Caki2 (cell line): ENCODE data around the gene ANKRD28. TPM values are rescaled to one million over a fixed set of nuclear protein-coding genes. Genes with fewer than 3 reads are reported as not detected.
A peak's percentile ranks its signal among the peaks of the same experiment; 100 is the strongest.
"Not testable (repeated sequence)": the region's sequence is repeated elsewhere in the genome, so short reads cannot be mapped to it uniquely, and the experiment has no call there.

Experiments
- DNase-seq: peaks from one replicate; pipeline ENCODE4 v3.0.0-alpha.2; 2015; ENCODE audit warnings: low read depth
- in situ Hi-C: cut with HindIII; loops from 2 replicates; pipeline ENCODE4 v1.10.0; 2016; ENCODE audit warnings: low sequenced_read_pairs, low pct_unique_long_range_greater_than_20kb, mixed read lengths
- total RNA-seq: library from RNA; depleted of rRNA; stranded (reverse); fragments of >200 nt; shearing (Covaris generic); gene quantifications from 2 replicates; pipeline ENCODE4 v1.2.3, GENCODE V29; 2014; ENCODE audit warnings: low replicate concordance

Gene ANKRD28
- total RNA-seq, 1 experiment from 2014 or later, result 41.5 TPM

DNA sequence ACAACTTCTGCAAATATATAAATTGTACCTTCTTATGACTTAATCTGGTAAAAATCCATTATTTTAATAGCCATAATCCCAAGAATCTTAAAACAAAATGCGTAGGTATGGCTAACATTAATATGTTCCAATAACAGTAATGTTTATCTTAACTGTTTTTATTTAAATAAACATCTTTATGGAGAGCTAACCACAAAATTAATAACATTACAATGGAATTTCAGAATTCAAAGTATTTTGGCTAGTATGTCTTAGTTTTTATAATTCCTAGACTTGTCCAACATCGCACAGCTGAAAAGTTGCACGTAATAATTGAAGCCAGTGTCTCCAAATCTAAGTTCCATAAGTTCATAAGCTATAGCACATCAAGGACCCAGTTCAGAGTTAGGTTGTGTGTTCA lies 47.6 kb downstream of the ANKRD28 start:
- no peak for DNase-seq

DNA sequence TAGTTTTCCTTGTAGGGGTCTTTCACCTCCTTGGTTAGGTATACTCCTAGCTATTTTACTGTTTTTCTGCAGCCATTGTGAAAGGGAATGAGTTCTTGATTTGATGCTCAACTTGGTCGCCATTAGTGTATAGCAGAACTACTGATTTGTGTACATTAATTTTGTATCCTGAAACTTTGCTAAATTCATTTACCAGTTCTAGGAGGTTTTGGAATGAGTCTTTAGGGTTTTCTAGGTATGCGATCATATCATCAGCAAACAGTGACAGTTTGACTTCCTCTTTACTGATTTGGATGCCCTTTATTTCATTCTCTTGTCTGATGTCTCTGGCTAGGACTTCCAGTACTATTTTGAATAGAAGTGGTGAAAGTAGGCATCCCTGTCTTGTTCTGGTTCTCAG lies 51.9 kb downstream of the ANKRD28 start:
- in situ Hi-C loops, DNase-seq: not testable (repeated sequence)

More for the DNA sequence above, 47.6 kb downstream of the ANKRD28 start:
- in situ Hi-C loops, result no loop called here

DNA sequence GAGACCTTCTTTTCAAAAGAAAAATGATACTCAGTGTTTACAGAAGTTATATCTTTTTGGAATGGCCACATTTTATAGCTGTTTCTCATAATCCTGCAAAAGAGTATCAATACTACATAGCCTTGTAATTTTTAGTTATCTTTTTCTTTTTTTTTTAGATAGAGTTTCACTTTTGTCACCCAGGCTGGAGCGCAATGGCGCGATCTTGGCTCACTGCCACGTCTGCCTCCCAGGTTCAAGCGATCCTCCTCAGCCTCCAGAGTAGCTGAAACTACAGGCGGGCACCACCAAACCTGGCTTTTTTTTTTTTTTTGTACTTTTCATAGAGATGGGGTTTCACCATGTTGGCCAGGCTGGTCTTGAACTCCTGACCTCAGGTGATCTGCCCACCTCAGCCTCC lies 53.6 kb downstream of the ANKRD28 start:
- in situ Hi-C loops, result no loop called here
- no peak for DNase-seq

DNA sequence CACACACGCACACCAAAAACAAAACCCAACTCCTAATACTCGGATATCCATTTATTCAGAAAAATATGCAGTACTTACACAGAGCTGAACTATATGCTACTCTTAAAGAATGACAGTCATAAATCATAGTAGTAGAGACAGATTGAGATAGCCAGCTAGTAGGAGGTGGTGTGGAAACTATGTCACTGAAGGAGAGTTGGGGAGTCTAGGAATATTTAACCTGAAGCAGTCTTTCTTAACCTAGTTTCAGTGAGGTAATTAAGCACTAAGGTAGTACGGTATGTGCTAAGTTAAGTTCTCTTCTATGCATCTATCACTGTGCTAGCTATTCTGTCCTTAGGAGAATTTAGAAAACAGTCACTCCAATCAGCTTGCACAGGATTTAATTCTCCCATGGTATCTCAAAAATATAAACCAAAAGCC lies 54.2 kb downstream of the ANKRD28 start:
- in situ Hi-C loops, result no loop called here
- DNase-seq, result no peak

DNA sequence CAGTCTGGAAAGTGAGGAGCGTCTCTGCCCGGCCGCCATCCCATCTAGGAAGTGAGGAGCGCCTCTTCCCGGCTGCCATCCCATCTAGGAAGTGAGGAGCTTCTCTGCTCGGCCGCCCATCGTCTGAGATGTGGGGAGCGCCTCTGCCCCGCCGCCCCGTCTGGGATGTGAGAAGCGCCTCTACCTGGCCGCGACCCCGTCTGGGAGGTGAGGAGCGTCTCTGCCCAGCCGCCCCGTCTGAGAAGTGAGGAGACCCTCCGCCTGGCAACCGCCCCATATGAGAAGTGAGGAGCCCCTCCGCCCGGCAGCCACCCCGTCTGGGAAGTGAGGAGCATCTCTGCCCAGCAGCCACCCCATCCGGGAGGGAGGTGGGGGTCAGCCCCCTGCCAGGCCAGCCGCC lies 55.5 kb downstream of the ANKRD28 start:
- DNase-seq, in situ Hi-C loops: not testable (repeated sequence)

DNA sequence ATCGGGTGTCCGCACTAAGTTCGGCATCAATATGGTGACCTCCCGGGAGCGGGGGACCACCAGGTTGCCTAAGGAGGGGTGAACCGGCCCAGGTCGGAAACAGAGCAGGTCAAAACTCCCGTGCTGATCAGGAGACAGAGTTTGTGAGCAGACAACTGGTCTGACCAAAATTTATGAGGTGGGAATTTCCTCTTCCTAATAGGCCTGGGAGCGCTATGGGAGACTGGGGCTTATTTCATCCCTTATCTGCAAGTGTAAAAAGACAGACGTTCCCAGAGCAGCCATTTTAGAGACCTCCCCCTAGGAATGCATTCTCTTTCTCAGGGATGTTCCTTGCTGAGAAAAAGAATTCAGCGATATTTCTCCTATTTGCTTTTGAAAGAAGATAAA lies 59.2 kb downstream of the ANKRD28 start:
- DNase-seq, in situ Hi-C loops: not testable (repeated sequence)

DNA sequence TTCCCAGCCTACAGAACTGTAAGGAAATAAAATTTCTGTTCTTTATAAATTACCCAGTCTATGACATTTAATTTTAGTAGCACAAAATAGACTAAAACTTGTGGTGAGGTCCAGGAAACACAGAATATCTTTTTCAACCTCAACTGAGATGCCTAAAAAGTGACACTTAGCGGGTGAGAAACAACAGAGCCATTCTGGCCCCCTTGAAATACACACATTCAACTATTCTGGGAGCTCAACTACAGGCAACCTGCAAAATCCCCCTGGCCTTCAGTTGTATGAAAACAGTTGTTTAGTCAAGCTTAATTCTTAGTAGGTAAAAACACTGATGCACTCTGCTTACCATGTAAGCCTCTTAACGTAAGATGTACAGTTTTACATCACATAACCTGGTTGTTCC lies 66.8 kb downstream of the ANKRD28 start:
- no peak for DNase-seq
- in situ Hi-C loops, result no loop called here

DNA sequence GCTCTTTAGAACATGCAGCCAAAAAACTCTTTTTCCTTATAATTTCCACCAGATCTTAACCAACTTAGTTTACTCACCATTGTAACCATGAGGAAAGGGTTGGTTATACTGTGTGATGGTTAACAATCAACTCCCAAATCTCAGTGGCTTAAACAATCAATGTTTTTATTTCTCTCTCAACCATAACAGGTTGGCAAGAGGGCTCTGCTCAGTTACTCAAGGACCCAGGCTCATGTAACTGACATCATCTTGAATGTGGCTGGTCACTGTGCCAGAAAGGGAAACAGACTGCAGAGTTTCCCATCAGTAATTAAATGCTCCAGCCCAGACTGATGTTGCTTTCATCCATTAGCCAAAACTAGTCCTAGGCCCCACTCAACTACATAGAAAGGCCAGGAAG lies 69.0 kb downstream of the ANKRD28 start:
- in situ Hi-C loops, result no loop called here
- peak; percentile 78 for DNase-seq

DNA sequence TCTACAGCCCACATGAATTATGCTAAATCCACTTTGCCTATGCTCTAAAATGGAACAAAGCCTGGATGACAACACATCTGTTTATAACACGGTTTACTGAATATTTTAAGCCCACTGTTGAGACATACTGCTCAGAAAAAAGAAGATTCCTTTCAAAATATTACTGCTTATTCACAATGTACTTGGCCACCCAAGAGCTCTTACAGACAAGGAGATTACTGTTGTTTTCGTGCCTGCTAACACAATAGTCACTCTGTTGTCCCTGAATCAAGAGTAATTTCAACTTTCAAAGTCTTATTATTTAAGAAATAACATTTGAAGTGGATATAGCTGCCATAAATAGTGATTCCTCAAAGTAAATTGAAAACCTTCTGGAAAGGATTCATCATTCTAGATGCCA lies 70.9 kb downstream of the ANKRD28 start:
- no peak for DNase-seq
- in situ Hi-C loops, result no loop called here

DNA sequence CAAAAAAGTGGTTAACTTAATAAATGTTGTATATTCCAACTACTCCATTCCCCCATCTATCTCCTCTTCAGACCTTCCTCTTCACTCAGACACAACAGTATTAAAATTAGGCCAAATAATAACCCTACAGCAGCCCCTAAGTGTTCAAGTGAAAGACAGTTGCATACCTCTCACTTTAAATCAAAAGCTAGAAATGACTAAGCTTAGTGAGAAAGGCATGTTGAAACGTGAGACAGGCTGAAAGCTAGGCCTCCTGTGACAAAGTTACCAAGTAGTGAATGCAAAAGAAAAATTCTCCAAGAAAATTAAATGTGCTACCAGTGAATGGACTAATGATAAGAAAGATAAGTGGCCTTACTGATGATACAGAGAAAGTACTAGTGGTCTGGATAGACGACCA lies 71.7 kb downstream of the ANKRD28 start:
- DNase-seq, result no peak
- in situ Hi-C loops, result no loop called here

DNA sequence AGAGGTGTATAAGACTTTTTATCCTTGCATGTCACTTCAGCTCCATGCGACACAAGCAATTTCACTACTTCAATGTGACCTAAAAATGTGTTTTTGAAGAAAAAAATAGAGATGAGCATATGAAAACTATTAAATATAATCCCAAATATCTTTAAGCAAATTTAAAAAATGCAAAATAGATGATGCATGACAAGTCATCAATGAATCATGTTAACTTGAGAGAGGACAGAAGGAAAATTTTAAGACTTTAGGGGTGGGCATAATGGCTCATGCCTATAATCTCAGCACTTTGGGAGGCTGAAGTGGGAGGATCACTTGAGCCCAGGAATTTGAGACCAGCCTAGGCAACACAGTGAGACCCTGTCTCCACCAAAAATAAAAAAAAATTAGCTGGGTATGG lies 73.3 kb downstream of the ANKRD28 start:
- DNase-seq, result no peak
- in situ Hi-C loops, result no loop called here

DNA sequence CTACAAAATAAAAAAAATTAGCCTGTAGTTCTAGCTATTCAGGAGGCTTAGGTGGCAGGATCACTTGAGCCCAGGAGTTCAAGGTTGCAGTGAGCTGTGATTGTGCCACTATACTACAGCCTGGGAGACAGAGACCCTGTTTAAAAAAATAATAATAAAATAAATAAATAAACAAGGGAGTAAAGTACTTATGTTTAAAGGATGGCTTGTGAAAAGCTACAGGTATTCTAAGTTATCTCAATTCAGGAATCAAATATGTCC lies 74.2 kb downstream of the ANKRD28 start:
- in situ Hi-C loops, result no loop called here
- no peak for DNase-seq

DNA sequence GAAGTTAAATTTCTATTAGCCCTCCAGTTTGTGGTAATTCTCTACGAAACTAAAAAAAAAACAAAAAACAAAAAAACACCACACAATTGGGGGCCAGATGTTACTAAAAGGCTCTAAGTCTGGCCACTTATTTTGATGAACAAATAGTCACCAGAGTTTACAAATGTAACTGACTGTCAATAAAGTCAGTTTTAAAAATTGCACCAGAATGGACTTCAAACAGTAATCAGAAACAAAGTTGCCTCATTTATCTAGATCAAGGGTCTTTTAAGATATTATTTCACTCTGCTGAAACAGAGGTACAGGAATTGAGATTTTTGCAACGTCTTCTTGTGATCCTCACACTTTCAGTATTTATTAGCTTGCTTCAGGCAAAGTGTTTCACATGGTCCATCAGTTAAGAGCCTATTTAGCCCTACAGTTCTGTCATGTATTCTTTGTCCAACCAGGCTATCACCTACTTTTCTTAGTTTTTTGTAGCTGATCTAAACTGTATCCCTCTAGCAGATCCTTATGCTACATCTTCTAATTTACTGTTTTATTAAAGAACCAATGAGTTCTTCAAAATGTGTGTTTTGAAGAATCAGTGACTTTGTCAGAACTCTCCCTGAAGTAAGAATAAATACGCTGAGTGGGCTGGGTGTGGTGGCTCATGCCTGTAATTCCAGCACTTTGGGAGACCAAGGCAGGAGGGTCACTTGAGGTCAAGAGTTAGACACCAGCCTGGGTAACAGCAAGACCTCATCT lies 74.7 kb downstream of the ANKRD28 start:
- in situ Hi-C loops, result no loop called here
- no peak for DNase-seq

DNA sequence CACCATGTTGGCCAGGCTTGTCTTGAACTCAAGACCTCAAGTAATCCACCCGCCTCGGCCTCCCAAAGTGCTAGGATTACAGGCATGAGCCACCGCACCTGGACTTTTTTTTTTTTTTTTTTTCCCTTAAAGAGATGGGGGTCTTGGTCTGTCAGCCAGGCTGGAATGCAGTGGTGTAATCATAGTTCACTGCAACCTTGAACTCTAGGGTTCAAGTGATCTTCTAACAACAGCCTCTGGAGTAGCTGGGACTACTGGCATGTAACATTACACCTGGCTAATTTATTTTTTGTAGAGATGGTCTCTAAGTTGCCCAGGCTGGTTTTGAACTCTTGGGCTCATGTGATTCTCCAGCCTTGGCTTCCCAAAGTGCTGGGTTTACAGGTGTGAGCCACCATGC lies 81.6 kb downstream of the ANKRD28 start:
- no peak for DNase-seq
- in situ Hi-C loops, result no loop called here

DNA sequence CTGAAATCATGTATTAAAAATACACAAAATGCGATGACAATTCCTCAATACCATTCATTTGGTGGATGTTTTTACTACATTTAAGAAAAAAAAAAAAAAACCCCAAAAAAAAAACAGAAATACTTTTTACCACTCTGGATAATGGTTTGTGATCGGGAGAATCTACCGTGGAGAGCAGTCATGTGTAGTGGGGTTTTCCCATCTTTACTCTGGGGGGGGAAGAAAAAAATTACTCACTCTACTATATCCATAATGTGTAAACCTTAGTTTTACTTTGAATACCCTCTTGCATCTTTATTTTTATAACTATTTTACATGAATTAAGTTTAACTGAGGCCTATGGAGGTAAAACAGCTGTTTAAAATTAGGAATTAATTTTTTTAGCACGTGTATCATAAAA lies 83.3 kb downstream of the ANKRD28 start:
- peak; percentile 7 for DNase-seq
- in situ Hi-C loops, result no loop called here

DNA sequence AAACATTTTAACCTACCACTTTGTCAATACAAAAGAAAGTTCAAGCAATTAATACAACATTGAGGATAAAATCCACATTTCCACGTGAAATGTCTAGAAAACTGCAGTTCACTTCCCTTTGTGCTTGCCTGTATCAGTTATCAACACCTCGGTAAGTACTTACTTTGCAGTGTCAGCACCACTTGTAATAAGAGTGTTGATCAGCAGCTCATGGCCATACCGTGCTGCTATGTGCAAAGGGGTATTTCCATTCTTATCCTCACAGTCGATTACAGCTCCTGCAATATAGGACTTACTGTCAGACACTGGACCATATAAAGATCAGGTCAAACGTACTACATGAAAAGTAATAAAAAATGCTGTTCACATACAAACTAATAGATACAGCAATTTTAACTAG lies 84.4 kb downstream of the ANKRD28 start:
- no peak for DNase-seq

DNA sequence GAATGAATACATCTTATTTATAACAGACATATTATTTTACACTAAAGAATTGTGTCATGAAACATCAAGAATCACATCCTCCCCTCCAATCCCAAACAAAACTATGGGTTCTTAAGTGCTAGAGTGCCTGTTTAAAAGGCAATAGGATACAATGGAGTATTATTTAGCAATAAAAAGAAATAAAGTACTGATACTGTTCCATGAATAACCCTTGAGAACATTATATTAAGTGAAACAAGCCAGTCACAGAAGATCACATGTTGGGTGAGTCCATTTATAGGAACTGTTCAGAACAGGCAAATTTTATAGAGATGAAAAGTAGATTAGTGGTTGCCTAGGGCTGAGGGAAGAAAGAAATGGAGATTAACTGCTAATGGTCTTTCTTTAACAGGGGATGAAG lies 86.5 kb downstream of the ANKRD28 start:
- no peak for DNase-seq

More for the DNA sequence above, 84.4 kb downstream of the ANKRD28 start:
- in situ Hi-C loops, result no loop called here

DNA sequence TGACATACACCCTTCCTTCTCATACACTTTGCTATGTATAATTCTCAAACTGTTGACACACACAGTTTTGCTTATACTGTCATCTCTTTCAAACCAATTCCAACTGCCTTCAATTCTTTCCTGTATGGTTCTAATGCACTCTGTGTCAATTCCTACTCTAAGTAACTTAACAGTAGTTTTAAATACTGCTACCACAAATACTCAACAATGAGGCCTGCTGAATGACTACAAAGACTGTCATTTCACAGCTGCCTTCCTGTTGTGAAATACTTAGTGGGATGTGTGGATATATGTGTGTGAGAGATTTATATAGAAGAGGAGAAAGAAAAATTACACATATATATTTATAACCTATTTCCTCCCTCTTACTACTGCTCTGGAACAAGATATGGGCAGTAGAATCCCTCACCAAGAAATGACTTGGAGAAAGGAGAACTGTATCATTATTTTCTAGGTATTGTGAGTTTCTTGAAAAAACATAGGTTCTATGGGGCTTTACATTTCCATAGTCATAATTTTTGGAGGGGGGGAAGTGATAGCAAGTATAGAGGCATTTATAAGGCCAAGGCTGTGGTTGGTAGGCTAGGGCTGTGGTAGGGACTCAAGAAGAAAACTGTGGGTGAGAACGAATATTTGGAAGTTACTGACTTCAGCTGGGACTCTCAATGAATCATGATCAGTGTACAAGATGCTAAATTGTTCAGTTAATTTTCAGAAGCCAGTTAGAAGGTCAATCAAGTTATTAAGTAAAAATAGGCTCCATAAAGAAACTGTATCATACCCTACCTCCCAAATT lies 88.7 kb downstream of the ANKRD28 start:
- in situ Hi-C loops, result no loop called here
- DNase-seq, result no peak

More for the DNA sequence above, 86.5 kb downstream of the ANKRD28 start:
- in situ Hi-C loops, result no loop called here

DNA sequence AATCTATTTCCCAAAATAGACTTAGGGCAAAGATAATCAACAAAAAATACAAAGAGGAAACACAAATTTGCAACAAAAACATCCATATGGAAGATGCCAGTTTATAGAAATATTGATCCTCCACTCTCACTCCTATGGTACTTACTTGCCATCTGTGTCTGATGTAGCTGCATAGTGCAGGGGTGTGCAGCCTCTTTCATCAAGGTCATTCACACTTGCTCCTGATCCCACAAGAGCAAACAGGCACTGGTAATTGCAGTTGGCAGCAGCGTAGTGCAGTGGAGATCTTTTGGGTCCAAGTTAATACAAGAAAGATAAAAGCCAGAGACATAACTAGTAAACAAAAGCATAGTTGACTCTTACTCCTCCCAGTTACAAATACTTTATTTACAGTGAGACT lies 90.0 kb downstream of the ANKRD28 start:
- in situ Hi-C loops, result no loop called here

DNA sequence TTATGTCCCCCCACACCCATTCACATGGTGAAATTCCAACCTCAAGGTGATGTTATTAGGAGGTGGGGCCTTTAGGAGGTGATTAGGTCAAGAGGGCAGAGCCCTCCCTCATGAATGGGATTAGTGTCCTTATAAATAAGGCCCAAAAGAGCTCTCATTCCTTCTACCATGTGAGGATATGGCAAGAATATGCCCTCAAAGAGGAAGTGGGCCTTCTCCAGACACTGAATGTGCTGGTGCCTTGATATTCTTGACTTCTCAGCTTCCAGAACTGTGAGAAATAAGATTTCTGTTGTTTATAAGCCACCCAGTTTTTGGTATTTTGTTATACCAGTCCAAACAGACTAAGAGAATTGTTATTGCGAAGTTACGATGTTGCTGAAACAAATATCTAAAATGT lies 94.4 kb downstream of the ANKRD28 start:
- DNase-seq, result no peak
- in situ Hi-C loops, result no loop called here

More for the DNA sequence above, 90.0 kb downstream of the ANKRD28 start:
- DNase-seq, result no peak
